ENCODE data around the gene SPATS2L.

- TF ChIP-seq CTCF (IDR thresholded peaks at IDR 0.05; ENCODE audit: insufficient read depth, low read length, poor library complexity, severe bottlenecking) = no peak
- TF ChIP-seq EZH2phosphoT487 (conservative IDR thresholded peaks at IDR 0.05; ENCODE audit: low read length) = no peak
Observed at GRCh38 chr2:200359552-200359951, 53.1 kb downstream of the SPATS2L start.
